HepG2 (cell line): Measurements from ENCODE around the gene FANCE. TPM values are rescaled to one million over a fixed set of nuclear protein-coding genes. Genes with fewer than 3 reads are reported as not detected.

Source experiments
- ATF4 ChIP-seq, 2 experiments: fragments of 450-650 bp in 1 of 2; sonication (generic) in 1 of 2; formaldehyde crosslinking; IDR thresholded peaks; 2 replicates each; pipeline versions ENCODE4 v1.5.0 to v1.8.0; 2020 to 2022; ENCODE audit warnings: mild to moderate bottlenecking in 1 of 2, missing genetic modification reagents in 1 of 2
- CBX5 ChIP-seq: sonication (generic); formaldehyde crosslinking; IDR thresholded peaks from 2 replicates; pipeline ENCODE4 v1.4.0; 2020; ENCODE audit warnings: missing genetic modification reagents, borderline replicate concordance
- CENPBD1 ChIP-seq: sonication (generic); formaldehyde crosslinking; IDR thresholded peaks from 2 replicates; pipeline ENCODE4 v1.8.0; 2022; ENCODE audit warnings: missing genetic modification reagents, low read depth, mild to moderate bottlenecking, borderline replicate concordance
- E2F5 ChIP-seq: sonication (generic); formaldehyde crosslinking; conservative IDR thresholded peaks from 2 replicates; pipeline ENCODE4 v1.4.0; 2020; ENCODE audit warnings: missing genetic modification reagents
- ETV6 ChIP-seq: sonication (generic); formaldehyde crosslinking; conservative IDR thresholded peaks from 2 replicates; pipeline ENCODE4 v1.4.0; 2020; ENCODE audit warnings: missing genetic modification reagents
- HNRNPLL ChIP-seq: fragments of 200-400 bp; formaldehyde crosslinking; IDR thresholded peaks from 2 replicates; pipeline ENCODE4 v1.6.1; 2017; ENCODE audit warnings: mild to moderate bottlenecking, low read depth, low read length; ENCODE audit not compliant: poor library complexity, severe bottlenecking
- KLF12 ChIP-seq: sonication (generic); formaldehyde crosslinking; IDR thresholded peaks from 2 replicates; pipeline ENCODE4 v1.4.0; 2020; ENCODE audit warnings: missing genetic modification reagents, borderline replicate concordance
- KLF16 ChIP-seq, 2 experiments: sonication (generic) in 1 of 2; formaldehyde crosslinking in 1 of 2; IDR thresholded peaks; 2 replicates each; pipeline versions ENCODE4 v1.6.1 to v1.8.0; 2016 to 2023; ENCODE audit warnings: missing genetic modification reagents in 2 of 2, missing compliant biosample characterization in 1 of 2
- LBX2 ChIP-seq: sonication (generic); formaldehyde crosslinking; IDR thresholded peaks from 2 replicates; pipeline ENCODE4 v1.5.0; 2020; ENCODE audit warnings: missing genetic modification reagents, mild to moderate bottlenecking, borderline replicate concordance
- MZF1 ChIP-seq: sonication (generic); formaldehyde crosslinking; IDR thresholded peaks from 2 replicates; pipeline ENCODE4 v1.8.1; 2023; ENCODE audit warnings: mild to moderate bottlenecking, missing genetic modification reagents, borderline replicate concordance
- NCOA2 ChIP-seq: sonication (generic); formaldehyde crosslinking; IDR thresholded peaks from 2 replicates; pipeline ENCODE4 v1.8.0; 2022; ENCODE audit warnings: inconsistent platforms
- POLR2A ChIP-seq, 2 experiments: IDR thresholded peaks; 2 replicates each; pipeline ENCODE4 v1.6.1; 2011; ENCODE audit warnings: low read depth in 2 of 2, low read length in 2 of 2, mild to moderate bottlenecking in 1 of 2, moderate library complexity in 1 of 2; ENCODE audit not compliant: insufficient read depth in 1 of 2
- POLR2AphosphoS2 ChIP-seq: IDR thresholded peaks from 2 replicates; pipeline ENCODE4 v1.6.1; 2011; ENCODE audit warnings: low read depth, low read length, improper control_type of control experiment
- POLR2G ChIP-seq: fragments of 200-400 bp; formaldehyde crosslinking; IDR thresholded peaks from 2 replicates; pipeline ENCODE4 v1.6.1; 2018; ENCODE audit warnings: mild to moderate bottlenecking, low read depth, low read length, moderate library complexity
- RBFOX2 ChIP-seq: fragments of 200-400 bp; formaldehyde crosslinking; IDR thresholded peaks from 2 replicates; pipeline ENCODE4 v1.6.1; 2017; ENCODE audit warnings: low read depth, mild to moderate bottlenecking, low read length
- SOX5 ChIP-seq: IDR thresholded peaks from 2 replicates; pipeline ENCODE4 v1.6.1; 2016; ENCODE audit warnings: borderline replicate concordance
- ZNF20 ChIP-seq: sonication (generic); formaldehyde crosslinking; IDR thresholded peaks from 2 replicates; pipeline ENCODE4 v1.4.0; 2020; ENCODE audit warnings: mild to moderate bottlenecking, moderate library complexity, missing genetic modification reagents
- ZNF280D ChIP-seq: sonication (generic); formaldehyde crosslinking; IDR thresholded peaks from 2 replicates; pipeline ENCODE4 v1.5.1; 2020; ENCODE audit warnings: mild to moderate bottlenecking, missing genetic modification reagents
- ZNF562 ChIP-seq: sonication (generic); formaldehyde crosslinking; IDR thresholded peaks from 2 replicates; pipeline ENCODE4 v1.8.0; 2022; ENCODE audit warnings: missing genetic modification reagents, borderline replicate concordance
- ZNF691 ChIP-seq: sonication (generic); formaldehyde crosslinking; IDR thresholded peaks from 2 replicates; pipeline ENCODE4 v1.4.0; 2020; ENCODE audit warnings: missing genetic modification reagents, low read depth, mild to moderate bottlenecking, borderline replicate concordance
- ZNF703 ChIP-seq: sonication (generic); formaldehyde crosslinking; IDR thresholded peaks from 2 replicates; pipeline ENCODE4 v1.5.1; 2020; ENCODE audit warnings: missing genetic modification reagents, mild to moderate bottlenecking, moderate library complexity, borderline replicate concordance
- ZNF720 ChIP-seq: sonication (generic); formaldehyde crosslinking; IDR thresholded peaks from 2 replicates; pipeline ENCODE4 v1.4.0; 2020; ENCODE audit warnings: missing genetic modification reagents
- ZNF75D ChIP-seq: sonication (generic); formaldehyde crosslinking; IDR thresholded peaks from 2 replicates; pipeline ENCODE4 v1.8.1; 2023; ENCODE audit warnings: missing genetic modification reagents, mild to moderate bottlenecking, borderline replicate concordance
- ZSCAN20 ChIP-seq: sonication (generic); formaldehyde crosslinking; IDR thresholded peaks from 2 replicates; pipeline ENCODE4 v1.4.0; 2020; ENCODE audit warnings: missing genetic modification reagents, mild to moderate bottlenecking, borderline replicate concordance
- polyA plus RNA-seq, 8 experiments: library from polyadenylated mRNA; depleted of rRNA in 3 of 8; stranded (reverse) in 7 of 8; unstranded in 1 of 8; fragments of >200 nt; fragmentation: Illumina TruSeq in 4 of 8; extraction: Trizol in 4 of 8; gene quantifications; 2 replicates each; pipeline versions ENCODE4 v1.2.1 to v1.2.3, GENCODE V29; 2011 to 2016; ENCODE audit warnings: low read depth in 4 of 8, missing spikeins in 1 of 8, mixed read lengths in 1 of 8; ENCODE audit not compliant: insufficient read depth in 1 of 8
- total RNA-seq, 5 experiments: library from RNA; depleted of rRNA; stranded (reverse); fragments of >200 nt; fragmentation: Illumina TruSeq; extraction: Trizol; gene quantifications; 2 replicates each; pipeline ENCODE4 v1.2.3, GENCODE V29; 2016; ENCODE audit warnings: low read depth in 1 of 5

The FANCE gene
- total and polyA plus RNA-seq, 2 of the 13 experiments (the other 11 are each of a cell fraction or from before 2014, with no cell fraction given) = 7.1 to 11.2 TPM

- TF ChIP-seq ZNF562 (CRISPR knock-in tag) = no peak
- no peak for TF ChIP-seq HNRNPLL
- 0 out of 4 replicates have a peak, but pooled peaks of 1 of the 2 experiments have one; percentile 4 for TF ChIP-seq KLF16 (CRISPR knock-in tag; IDR thresholded peaks at IDR 0.05)
- TF ChIP-seq ZNF75D (CRISPR knock-in tag) = no peak
- TF ChIP-seq RBFOX2 = peak; percentile 83; the same call in 1 of the 2 replicates
- TF ChIP-seq ZSCAN20 = no peak
- TF ChIP-seq ZNF280D = no peak
- TF ChIP-seq CBX5 (CRISPR knock-in tag) = no peak
- TF ChIP-seq NCOA2 (CRISPR knock-in tag) = no peak
- no peak for TF ChIP-seq ZNF703 (CRISPR knock-in tag)
- TF ChIP-seq MZF1 (CRISPR knock-in tag) = no peak
- TF ChIP-seq ATF4 (CRISPR knock-in tag; IDR thresholded peaks at IDR 0.05) = peak in 1 of 2 experiments; percentile 41; a peak in 1 of 4 replicates
- TF ChIP-seq E2F5 (CRISPR knock-in tag) = no peak
- TF ChIP-seq POLR2AphosphoS2 = 0 out of 2 replicates have a peak, but pooled peaks have one; percentile 24
- no peak for TF ChIP-seq CENPBD1 (CRISPR knock-in tag)
- TF ChIP-seq POLR2A (IDR thresholded peaks at IDR 0.05; ENCODE audit: insufficient read depth in 1 of 2, low read depth in 2 of 2, low read length in 2 of 2) = peak in 1 of 2 experiments; percentile 69; a peak in 2 of 4 replicates
- no peak for TF ChIP-seq ZNF720 (CRISPR knock-in tag)
- TF ChIP-seq ZNF20 (CRISPR knock-in tag) = no peak
- no peak for TF ChIP-seq KLF12
- no peak for TF ChIP-seq LBX2 (CRISPR knock-in tag)
- 0 out of 2 replicates have a peak, but pooled peaks have one; percentile 45 for TF ChIP-seq POLR2G
- TF ChIP-seq SOX5 = no peak
- no peak for TF ChIP-seq ETV6 (CRISPR knock-in tag)
- no peak for TF ChIP-seq ZNF691 (CRISPR knock-in tag)
Measured at GRCh38 chr6:35470663-35471120, 18.6 kb downstream of the FANCE start (continued).
